Stimulated activated CD4-positive, alpha-beta T cell treated with anti-CD3 and anti-CD28 coated beads, Interleukin-15, amount 100 ng/mL, for 1 hour (primary cell): ENCODE data around the gene DHX30.
"Not testable (repeated sequence)": the region's sequence is repeated elsewhere in the genome, so short reads cannot be mapped to it uniquely, and the experiment has no call there.

ENCODE experiments used
- DNase-seq, 2 donors: peaks; one replicate each; pipeline ENCODE4 v3.0.0-alpha.2; 2020; ENCODE audit warnings: low read depth in 1 of 2, low spot score in 1 of 2

DHX30 gene

DNA sequence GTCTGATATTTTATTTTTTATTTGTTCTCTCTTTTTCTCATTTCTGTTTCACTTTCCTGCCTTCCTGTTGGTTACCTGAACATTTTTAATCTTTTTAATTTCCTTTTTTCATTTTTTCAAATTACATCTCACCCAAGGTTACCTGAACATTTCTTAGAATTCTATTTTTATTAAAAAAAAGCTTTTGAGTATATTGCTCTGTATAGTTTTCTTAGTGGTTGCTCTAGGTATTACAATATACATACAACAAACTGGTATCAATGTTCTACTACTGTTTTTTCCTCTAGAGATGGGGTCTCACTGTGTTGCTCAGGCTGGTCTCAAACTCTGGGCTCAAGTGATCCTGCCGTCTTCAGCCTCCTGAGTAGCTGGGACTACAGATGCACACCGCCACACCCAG is 79.4 kb downstream of the DHX30 start:
- DNase-seq: no peak

DNA sequence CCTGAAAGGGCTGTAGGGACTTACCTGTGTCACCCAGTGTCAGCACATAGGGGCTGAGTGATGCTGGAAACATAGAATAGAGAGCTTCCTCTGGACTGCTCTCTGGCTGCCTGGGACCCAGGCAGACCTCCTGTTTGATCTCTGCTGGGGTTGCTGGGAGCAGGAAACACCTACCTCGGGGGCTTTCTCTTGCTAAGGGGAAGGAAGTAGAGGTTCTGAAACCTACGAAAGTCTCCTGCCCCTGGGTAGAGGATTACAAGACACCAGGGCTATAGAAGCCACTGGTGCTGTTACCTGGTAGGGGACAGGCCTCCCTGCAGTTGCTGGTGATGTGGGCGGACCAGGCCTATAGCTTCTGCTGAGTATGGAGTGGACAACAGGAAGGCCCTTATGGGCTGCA is 81.7 kb downstream of the DHX30 start:
- no peak for DNase-seq

DNA sequence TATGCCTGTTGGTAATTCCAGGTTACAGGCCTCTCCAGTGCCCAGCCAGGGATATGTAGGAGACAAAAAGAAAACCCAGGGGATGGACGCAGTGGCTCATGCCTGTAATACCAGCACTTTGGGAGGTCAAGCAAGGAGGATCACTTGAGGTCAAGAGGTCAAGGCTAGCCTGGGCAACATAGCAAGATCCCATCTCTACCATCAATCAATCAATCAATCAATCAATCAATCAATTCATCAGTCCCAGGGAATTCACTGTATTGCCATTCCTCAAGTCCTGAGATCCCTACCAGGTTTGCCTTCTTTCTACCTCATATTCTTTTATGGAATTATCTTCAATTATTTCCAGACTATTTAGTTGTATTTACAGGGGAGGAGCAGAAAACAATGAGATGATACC is 82.2 kb downstream of the DHX30 start:
- DNase-seq: no peak

DNA sequence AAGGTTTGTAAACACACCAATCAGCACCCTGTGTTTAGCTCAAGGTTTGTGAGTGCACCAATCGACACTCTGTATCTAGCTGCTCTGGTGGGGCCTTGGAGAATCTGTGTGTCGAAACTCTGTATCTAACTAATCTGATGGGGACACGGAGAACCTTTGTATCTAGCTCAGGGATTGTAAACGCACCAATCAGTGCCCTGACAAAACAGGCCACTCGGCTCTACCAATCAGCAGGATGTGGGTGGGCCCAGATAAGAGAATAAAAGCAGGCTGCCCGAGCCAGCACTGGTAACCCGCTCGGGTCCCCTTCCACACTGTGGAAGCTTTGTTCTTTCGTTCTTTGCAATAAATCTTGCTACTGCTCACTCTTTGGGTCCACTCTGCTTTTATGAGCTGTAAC is 85.1 kb downstream of the DHX30 start:
- not testable (repeated sequence) for DNase-seq

DNA sequence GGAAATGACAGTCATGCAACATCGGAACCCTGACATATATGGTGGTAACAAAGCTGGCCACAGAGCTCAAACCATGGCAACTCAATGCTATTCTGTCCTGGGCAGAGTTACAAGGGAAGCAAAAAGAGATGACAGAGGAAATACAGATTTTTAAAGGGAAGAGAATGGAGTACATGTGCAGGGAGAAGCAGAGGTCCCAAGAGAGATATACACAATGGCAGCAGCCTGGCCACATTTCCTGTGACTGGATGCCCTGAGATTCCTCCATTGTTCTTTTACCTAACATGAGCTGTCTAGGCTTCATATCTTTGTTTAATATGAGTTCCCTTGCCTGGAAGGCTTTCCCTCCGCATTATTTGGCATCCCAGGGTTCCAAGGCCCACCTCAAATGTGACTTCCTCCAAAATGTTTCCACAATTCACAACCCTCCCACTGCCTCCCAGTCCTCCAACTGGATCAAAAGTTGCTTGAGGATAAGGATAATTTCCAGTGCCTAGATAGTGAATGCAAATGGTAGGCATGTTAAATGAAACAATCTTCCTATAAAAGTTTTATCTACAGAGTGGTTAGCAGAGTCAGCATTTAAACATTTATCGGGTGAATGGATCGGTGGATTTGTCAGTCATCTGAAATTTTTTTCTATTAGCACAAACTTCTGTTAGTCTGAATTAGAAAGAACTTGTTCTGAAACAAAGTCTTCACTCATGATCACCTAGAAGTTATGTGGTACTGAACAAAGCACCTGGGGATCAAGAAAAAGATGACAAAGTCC is 86.2 kb downstream of the DHX30 start:
- DNase-seq: no peak

DNA sequence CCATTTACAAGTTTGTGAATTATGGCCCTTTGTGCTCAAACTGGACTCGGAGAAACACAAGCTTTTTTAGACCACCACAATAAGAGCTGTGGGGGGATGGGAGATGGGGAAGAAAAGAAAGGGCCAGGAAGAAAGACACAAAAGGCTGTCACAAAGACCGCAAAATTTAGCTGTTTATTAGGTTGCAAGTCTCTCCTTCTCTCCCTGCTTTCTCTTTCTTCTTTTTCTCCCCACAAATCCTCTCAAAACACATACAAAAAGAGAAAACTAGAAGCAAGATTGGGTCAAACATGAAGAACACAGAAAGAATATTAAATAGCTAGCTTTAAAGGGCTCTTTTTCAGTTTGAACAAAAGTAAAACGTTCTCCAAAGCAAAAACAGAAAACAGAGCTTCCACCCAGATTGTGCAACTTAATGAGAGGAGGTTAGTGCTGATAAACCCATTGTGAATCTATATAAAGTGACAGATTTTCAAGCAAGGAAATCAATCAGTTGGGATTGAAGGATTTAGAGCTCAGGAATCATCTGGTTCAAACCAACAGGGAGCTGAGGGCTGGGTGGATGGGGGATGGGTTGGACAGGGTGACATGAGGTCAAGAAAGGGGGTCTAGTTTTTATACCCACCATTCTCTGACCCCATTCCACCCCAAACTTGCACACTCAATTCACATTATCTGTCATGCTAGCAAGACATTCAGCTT is 87.3 kb downstream of the DHX30 start:
- DNase-seq: no peak

DNA sequence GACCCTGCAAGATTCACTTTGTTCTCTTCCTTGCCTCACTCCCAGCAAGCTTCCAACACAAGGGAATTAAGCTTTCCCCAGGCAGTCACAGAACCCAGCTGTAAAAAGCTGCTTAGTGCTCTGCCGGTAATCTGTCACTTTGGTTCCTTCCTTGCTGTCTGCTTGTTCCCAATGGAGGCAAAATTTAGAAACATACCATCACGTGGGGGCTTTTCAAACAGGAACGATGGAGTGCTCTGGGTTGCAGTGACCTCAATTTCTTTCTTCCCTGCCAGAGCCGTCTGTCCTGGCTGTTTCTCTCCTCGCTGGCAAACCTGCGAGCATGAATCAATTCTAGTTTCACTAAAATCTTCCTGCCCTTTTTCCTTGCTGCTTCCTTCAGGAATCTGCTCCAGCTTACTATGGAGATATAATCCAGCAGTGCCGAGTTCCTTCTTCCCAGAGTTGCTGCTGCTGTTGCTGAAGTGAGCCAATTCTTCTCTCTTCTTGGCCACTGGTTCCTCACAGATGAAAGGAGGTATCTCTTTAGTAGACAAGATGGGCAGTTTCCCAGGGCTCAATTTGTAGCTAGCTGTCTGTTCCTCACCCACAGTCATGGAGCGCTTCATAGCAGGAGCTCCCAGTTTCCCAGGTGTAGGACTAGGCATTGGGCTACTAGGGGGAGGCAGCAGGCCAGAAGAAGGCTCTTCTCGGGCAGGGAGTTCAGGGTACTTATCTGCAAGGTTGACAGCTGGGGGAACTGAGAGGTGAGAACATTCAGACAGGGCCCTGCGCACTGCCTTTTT is 88.1 kb downstream of the DHX30 start:
- no peak for DNase-seq

DNA sequence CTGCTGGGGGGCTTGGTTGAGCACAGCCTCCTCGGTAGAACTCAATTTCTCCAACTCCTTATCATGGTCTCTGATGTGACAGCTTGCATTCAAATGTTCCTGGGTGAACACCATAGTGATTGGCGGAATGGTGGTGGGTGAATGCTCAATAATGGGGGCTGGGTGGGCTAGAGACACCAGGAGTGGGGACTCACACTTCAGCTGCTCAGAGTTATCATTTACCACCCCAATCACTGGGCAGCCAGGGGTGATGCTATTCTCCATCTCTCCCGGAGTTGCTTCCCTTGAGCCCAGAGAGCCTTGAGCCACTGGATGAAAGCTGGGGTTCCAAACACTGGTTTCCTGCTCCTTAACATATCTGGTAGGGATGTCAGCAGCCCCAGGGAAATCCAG is 88.7 kb downstream of the DHX30 start:
- no peak for DNase-seq

DNA sequence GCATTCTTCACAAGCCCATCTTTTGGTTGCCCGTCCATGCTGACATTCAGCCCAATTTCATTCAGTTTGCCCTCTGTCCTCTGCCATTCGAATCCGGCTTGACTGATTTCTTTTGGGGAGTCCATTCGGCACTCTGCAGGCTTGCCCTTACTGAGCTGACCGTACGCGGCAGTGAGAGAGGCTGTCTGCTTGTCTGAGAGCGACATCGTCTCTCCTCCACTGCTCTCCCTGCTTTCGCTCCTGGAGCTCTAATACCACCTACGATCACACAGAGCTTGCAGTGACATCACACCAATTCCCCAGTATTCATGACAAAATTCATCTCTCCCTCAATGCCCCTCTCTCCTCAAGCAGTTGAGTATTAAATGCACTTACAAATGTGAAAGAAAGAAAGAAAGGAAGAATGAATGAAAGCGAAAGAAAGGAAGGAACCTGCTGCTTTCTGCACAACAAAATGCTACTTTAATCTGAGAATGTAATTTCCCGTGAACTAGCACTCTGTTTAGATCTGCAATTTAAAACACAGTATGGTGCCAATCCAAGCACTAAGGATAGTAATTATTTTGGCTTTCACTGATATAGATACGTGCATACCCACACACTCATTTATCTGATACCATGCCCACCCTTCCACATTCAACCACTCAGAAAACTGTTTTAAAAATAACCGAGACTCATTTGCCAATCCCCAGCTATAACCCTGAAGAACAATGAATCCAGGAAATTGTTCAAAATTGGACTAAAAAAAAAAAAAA is 89.5 kb downstream of the DHX30 start:
- DNase-seq: no peak

DNA sequence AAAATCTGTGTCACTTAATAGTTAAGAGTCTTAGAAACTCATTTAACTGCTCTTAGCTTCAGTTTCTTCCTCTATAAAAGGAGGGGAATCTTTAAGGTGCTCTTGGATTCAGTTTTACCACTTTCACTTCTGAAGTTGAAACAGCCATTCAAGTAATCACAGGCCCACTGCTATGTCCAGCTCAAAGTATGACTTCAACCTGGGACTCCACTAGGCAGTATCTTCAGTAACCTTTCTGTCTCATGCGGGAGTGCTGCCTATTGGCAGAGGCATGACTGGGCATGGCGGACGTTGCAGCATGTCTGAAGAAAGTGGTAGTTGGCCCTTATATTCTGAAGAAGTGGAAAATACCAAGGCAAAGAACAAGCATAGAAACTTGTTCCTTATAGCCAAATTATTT is 92.3 kb downstream of the DHX30 start:
- no peak for DNase-seq

DNA sequence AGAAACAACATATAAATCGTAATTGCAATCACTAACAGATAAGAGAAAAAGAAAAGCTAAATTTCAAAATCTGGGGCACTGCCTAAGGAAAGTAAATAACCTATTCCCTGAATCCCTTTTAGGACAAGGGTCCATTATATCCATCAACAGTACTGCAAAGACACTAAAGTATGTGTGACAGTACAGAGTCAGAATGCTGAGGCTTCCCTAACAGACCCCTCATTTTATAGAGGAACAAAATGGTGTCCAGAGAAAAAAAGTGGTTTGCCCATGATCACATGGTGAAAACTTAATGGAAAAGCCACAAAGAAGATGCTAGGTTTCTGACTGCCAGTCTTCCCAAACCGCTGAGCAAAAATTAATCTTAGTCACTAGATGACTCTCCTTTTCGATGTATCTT is 93.8 kb downstream of the DHX30 start:
- no peak for DNase-seq

DNA sequence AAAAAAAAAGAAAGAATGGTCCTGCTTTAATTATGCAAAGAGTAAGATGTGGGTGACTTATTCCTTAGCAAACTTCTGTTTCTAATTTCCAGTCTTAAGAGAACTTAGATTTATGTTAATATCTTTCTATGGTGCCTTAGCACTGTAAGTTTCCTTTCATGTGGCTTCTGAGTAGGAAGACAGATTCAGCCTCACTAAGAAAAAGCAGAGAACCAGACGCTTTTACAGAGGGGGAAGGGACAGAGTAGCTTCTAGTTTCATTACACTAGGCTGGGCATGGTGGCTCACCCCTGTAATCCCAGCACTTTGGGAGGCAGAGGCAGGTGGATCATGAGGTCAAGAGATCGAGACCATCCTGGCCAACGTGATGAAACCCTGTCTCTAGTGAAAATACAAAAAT is 95.0 kb downstream of the DHX30 start:
- DNase-seq: no peak

DNA sequence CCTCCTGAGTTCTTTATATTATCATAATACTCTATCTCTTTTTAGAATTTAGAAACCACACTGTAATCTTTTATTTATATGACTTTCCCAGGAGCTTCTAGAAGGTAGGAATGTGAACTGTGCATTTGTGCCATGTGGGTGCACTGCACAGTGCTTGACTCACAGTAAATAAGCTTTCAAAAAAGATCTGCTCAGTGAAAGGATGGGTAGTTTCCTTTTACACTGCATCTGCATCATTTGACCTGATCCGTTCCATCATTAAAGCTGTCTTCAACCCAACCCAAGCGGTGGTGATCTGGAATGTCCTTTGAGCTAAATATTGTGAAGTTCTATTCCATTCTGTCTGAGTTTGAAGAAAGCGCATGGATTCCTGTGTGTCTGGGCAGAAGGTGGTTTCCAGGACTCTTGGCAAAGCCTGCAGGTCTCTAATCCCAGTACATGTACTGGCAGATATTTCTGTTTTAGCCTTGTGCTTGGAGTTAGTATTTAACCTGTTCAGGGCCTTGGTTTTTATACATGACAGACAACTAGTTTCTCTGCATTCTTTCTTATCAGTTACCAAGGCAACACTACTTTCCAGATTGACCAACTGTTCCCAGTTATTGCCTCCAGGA is 96.7 kb downstream of the DHX30 start:
- no peak for DNase-seq
